ENCODE data around the gene CYRIA. TPM values are rescaled to one million over a fixed set of nuclear protein-coding genes. Genes with fewer than 3 reads are reported as not detected.

Gene CYRIA
- total RNA-seq, 1 experiment from 2014 or later: 0.19 TPM

DNA sequence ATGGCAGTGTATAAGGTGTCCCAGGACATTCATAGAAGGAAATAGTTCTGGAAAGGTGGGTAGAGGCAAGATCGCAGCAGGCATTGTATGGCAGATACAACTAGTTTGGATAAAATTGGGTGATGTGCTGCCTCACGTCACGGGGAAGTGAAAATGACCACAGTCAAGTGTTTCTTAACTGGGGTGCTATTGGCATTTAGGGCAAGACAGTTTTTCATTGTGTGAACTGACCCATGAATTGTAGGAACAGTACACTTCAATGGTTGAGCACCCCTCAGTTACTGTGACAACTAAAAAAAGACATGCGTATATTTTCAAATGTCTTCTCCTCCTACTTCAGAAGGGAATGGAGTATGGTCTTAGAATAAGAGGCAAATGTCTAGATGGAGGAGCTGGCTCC is 22.3 kb upstream of the CYRIA start:
- no peak for DNase-seq
- Mint-ChIP-seq H3K4me3 (ENCODE audit: low read depth, unreplicated experiment) (no peak overlapping the region), H3K36me3 (ENCODE audit: insufficient read depth, unreplicated experiment) (no peaks in the 10 kb centered on the region), H3K9me3 (ENCODE audit: low read depth, unreplicated experiment) (no peaks in the 10 kb centered on the region), H3K27me3 (ENCODE audit: unreplicated experiment) (peaks cover 49% of the 10 kb centered on the region), H3K4me1 (ENCODE audit: low read depth, unreplicated experiment) (no peaks in the 10 kb centered on the region), H3K27ac (ENCODE audit: unreplicated experiment) (no peak overlapping the region)
- CTCF ChIA-PET: no interaction called here
- TF ChIP-seq, protein P1, sequence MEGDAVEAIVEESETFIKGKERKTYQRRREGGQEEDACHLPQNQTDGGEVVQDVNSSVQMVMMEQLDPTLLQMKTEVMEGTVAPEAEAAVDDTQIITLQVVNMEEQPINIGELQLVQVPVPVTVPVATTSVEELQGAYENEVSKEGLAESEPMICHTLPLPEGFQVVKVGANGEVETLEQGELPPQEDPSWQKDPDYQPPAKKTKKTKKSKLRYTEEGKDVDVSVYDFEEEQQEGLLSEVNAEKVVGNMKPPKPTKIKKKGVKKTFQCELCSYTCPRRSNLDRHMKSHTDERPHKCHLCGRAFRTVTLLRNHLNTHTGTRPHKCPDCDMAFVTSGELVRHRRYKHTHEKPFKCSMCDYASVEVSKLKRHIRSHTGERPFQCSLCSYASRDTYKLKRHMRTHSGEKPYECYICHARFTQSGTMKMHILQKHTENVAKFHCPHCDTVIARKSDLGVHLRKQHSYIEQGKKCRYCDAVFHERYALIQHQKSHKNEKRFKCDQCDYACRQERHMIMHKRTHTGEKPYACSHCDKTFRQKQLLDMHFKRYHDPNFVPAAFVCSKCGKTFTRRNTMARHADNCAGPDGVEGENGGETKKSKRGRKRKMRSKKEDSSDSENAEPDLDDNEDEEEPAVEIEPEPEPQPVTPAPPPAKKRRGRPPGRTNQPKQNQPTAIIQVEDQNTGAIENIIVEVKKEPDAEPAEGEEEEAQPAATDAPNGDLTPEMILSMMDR (IDR thresholded peaks at IDR 0.05; ENCODE audit: unreplicated experiment): no peak
- BruUV-seq (replicated peaks): no TSS peak
- intact Hi-C loops (cut with micrococcal nuclease; ENCODE audit: unreplicated experiment): no loop called here

DNA sequence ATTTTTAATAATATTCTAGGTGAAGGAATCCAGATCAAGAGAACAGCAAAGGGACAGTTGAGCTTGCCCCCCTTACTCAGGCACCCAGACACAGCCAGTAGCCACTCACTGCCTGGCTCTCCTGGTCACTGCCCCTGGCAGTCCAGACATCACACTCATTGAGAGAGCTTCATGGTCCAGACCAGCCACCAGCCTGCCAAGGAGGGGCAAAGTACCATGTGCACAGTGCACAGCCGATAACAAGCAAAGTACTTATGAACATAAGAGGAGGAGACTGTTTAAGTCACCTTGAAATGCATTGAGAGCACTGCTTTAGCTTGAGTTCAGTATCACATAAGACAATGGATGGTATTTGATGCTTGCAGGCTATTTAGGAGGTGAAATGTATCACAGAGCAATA is 21.6 kb upstream of the CYRIA start:
- Mint-ChIP-seq H3K27ac (ENCODE audit: unreplicated experiment) (no peak overlapping the region), H3K9me3 (ENCODE audit: low read depth, unreplicated experiment) (peaks cover 2% of the 10 kb centered on the region), H3K27me3 (ENCODE audit: unreplicated experiment) (peaks cover 49% of the 10 kb centered on the region), H3K36me3 (ENCODE audit: insufficient read depth, unreplicated experiment) (no peaks in the 10 kb centered on the region), H3K4me1 (ENCODE audit: low read depth, unreplicated experiment) (no peaks in the 10 kb centered on the region), H3K4me3 (ENCODE audit: low read depth, unreplicated experiment) (no peak overlapping the region)
- TF ChIP-seq, protein P1 (IDR thresholded peaks at IDR 0.05; ENCODE audit: unreplicated experiment): no peak
- CTCF ChIA-PET: no interaction called here
- intact Hi-C loops (cut with micrococcal nuclease; ENCODE audit: unreplicated experiment): no loop called here
- no TSS peak for BruUV-seq (replicated peaks)
- no peak for DNase-seq

DNA sequence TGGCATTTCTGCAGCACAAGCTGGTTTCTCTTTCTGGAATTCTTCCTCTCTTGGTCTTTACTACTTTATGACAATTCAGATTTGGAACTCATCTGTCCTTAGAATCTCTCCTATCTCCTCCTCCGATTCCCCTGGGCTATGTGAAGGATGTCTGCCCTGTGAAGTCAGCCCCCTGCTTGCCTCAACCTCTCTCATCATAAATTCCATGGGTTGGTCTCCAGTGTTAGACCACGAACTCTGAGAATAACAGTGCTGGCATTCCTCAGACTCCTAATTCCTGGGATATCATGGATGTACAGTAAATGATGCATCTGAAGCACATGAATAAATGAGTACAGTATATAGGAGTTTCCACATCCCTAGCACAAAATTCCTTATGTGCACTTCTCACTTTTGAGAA is 21.0 kb upstream of the CYRIA start:
- Mint-ChIP-seq H3K27ac (ENCODE audit: unreplicated experiment) (no peak overlapping the region), H3K4me3 (ENCODE audit: low read depth, unreplicated experiment) (no peak overlapping the region), H3K9me3 (ENCODE audit: low read depth, unreplicated experiment) (peaks cover 2% of the 10 kb centered on the region), H3K4me1 (ENCODE audit: low read depth, unreplicated experiment) (no peaks in the 10 kb centered on the region), H3K27me3 (ENCODE audit: unreplicated experiment) (peaks cover 49% of the 10 kb centered on the region), H3K36me3 (ENCODE audit: insufficient read depth, unreplicated experiment) (no peaks in the 10 kb centered on the region)
- CTCF ChIA-PET: no interaction called here
- TF ChIP-seq, protein P1 (IDR thresholded peaks at IDR 0.05; ENCODE audit: unreplicated experiment): no peak
- DNase-seq: no peak
- BruUV-seq (replicated peaks): no TSS peak
- intact Hi-C loops (cut with micrococcal nuclease; ENCODE audit: unreplicated experiment): no loop called here

DNA sequence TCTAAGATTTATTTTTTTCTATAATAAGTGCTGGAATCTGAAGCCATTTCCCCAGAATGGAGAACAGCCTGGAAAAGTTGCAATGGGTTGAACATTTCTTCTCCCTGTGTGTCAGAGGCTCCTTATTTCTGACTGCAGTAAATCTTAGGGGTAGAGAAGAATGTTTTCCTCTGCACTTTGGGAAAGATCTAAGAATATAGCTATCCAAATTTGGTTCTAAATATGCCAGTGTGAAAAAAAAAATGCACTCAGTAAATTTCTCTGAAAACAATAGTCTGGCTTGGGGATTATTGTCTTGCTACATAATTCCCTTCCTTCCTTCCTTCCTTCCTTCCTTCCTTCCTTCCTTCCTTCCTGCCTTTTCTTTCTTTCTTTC is 19.7 kb upstream of the CYRIA start:
- no peaks in the 10 kb centered on the region for H3K36me3 Mint-ChIP-seq (ENCODE audit: insufficient read depth, unreplicated experiment)
- intact Hi-C loops (cut with micrococcal nuclease; ENCODE audit: unreplicated experiment): no loop called here
- DNase-seq: no peak
- no peak overlapping the region for H3K27ac Mint-ChIP-seq (ENCODE audit: unreplicated experiment)
- H3K9me3 Mint-ChIP-seq (ENCODE audit: low read depth, unreplicated experiment): peaks cover 2% of the 10 kb centered on the region
- BruUV-seq (replicated peaks): no TSS peak
- no peak overlapping the region for H3K4me3 Mint-ChIP-seq (ENCODE audit: low read depth, unreplicated experiment)
- no peaks in the 10 kb centered on the region for H3K4me1 Mint-ChIP-seq (ENCODE audit: low read depth, unreplicated experiment)
- CTCF ChIA-PET: no interaction called here
- TF ChIP-seq, protein P1 (IDR thresholded peaks at IDR 0.05; ENCODE audit: unreplicated experiment): no peak
- H3K27me3 Mint-ChIP-seq (ENCODE audit: unreplicated experiment): peaks cover 49% of the 10 kb centered on the region
